MM.1S (cell line): Measurements from ENCODE around the gene ZC3H7B.
A peak's percentile ranks its signal among the peaks of the same experiment; 100 is the strongest.

ENCODE experiments used
- DNase-seq: peaks from one replicate; pipeline ENCODE4 v3.0.0-alpha.2; 2015
- H2AFZ ChIP-seq: fragments of 300-600 bp; sonication (generic); 2 replicates; pipeline ENCODE4 v1.6.0; 2016; ENCODE audit warnings: antibody characterized with exemption, low read length
- H3F3A ChIP-seq: fragments of 300-600 bp; sonication (generic); 2 replicates; pipeline ENCODE4 v1.6.1; 2016; ENCODE audit warnings: mild to moderate bottlenecking, antibody characterized with exemption, low read length, moderate library complexity, mixed read lengths; ENCODE audit not compliant: insufficient read depth
- H3K27ac ChIP-seq: fragments of 300-600 bp; sonication (generic); 2 replicates; pipeline ENCODE4 v1.5.1; 2016; ENCODE audit warnings: mild to moderate bottlenecking, low read length
- H3K27me3 ChIP-seq: fragments of 300-600 bp; sonication (generic); replicated peaks from 2 replicates; pipeline ENCODE4 v1.6.0; 2016; ENCODE audit warnings: low read length; ENCODE audit not compliant: insufficient read depth
- H3K36me3 ChIP-seq: fragments of 300-600 bp; sonication (generic); replicated peaks from 2 replicates; pipeline ENCODE4 v1.6.1; 2016; ENCODE audit warnings: mild to moderate bottlenecking, low read length, mixed read lengths; ENCODE audit not compliant: insufficient read depth
- H3K4me1 ChIP-seq: fragments of 300-600 bp; sonication (generic); 2 replicates; pipeline ENCODE4 v1.6.1; 2016; ENCODE audit warnings: low read length, mixed read lengths
- H3K4me2 ChIP-seq: fragments of 300-600 bp; sonication (generic); 2 replicates; pipeline ENCODE4 v1.6.0; 2016; ENCODE audit warnings: low read depth, low read length
- H3K4me3 ChIP-seq: fragments of 300-600 bp; sonication (generic); 2 replicates; pipeline ENCODE4 v1.5.1; 2016; ENCODE audit warnings: low read length, mixed read lengths
- H3K79me2 ChIP-seq: fragments of 300-600 bp; sonication (generic); 2 replicates; pipeline ENCODE4 v1.6.1; 2016; ENCODE audit warnings: mixed run types, low read length, mixed read lengths
- H3K9ac ChIP-seq: fragments of 300-600 bp; sonication (generic); 2 replicates; pipeline ENCODE4 v1.6.1; 2016; ENCODE audit warnings: low read length, mixed read lengths
- H3K9me2 ChIP-seq: fragments of 300-600 bp; sonication (generic); replicated peaks from 2 replicates; pipeline ENCODE4 v1.6.1; 2016; ENCODE audit warnings: mild to moderate bottlenecking, low read length, mixed read lengths; ENCODE audit not compliant: insufficient read depth
- H3K9me3 ChIP-seq: fragments of 300-600 bp; sonication (generic); replicated peaks from 2 replicates; pipeline ENCODE4 v1.6.1; 2016; ENCODE audit warnings: mild to moderate bottlenecking, low read length, mixed read lengths; ENCODE audit not compliant: insufficient read depth
- H4K20me1 ChIP-seq: fragments of 300-600 bp; sonication (generic); 2 replicates; pipeline ENCODE4 v1.6.1; 2016; ENCODE audit warnings: mild to moderate bottlenecking, low read length, moderate library complexity, mixed read lengths; ENCODE audit not compliant: insufficient read depth
- CTCF ChIP-seq: fragments of 300-600 bp; sonication (generic); IDR thresholded peaks from 2 replicates; pipeline ENCODE4 v1.5.1; 2016; ENCODE audit warnings: antibody characterized with exemption, low read length, mixed read lengths
- EZH2 ChIP-seq: fragments of 300-600 bp; sonication (generic); optimal IDR thresholded peaks from 2 replicates; pipeline ENCODE3; 2017; ENCODE audit warnings: low read depth, mild to moderate bottlenecking, antibody characterized with exemption, low read length, mixed read lengths
- EZH2phosphoT487 ChIP-seq: fragments of 300-600 bp; sonication (generic); IDR thresholded peaks from 2 replicates; pipeline ENCODE4 v1.6.1; 2018; ENCODE audit warnings: antibody characterized with exemption, low read length

ZC3H7B gene

GRCh38 chr22:41284465-41284864 lies 16.9 kb upstream of the ZC3H7B start:
- H3K79me2 ChIP-seq, result peaks cover 57% of the 10 kb centered on the region
- no peaks in the 10 kb centered on the region for H3K36me3 ChIP-seq

GRCh38 chr22:41285441-41285819 lies 15.9 kb upstream of the ZC3H7B start:
- DNase-seq, result peak; percentile 67
- Histone ChIP-seq H4K20me1 (no peaks in the 10 kb centered on the region), H3K9me3 (no peaks in the 10 kb centered on the region), H3K27ac (peak overlapping the region; percentile 80), H3K4me3 (peak overlapping the region; percentile 99), H3K79me2 (peaks cover 53% of the 10 kb centered on the region), H2AFZ (peak overlapping the region; percentile 94), H3K9ac (peak overlapping the region; percentile 91), H3K27me3 (no peaks in the 10 kb centered on the region), H3K9me2 (no peaks in the 10 kb centered on the region), H3K4me2 (peak overlapping the region; percentile 68), H3K36me3 (no peaks in the 10 kb centered on the region), H3F3A (peaks cover 20% of the 10 kb centered on the region), H3K4me1 (peaks cover 8% of the 10 kb centered on the region)
- TF ChIP-seq CTCF (no peak), EZH2 (no peak), EZH2phosphoT487 (no peak)

More at GRCh38 chr22:41284465-41284864, 16.9 kb upstream of the ZC3H7B start:
- peak overlapping the region; percentile 68; the same call in 1 of the 2 replicates for H3K4me2 ChIP-seq
- no peaks in the 10 kb centered on the region for H3K27me3 ChIP-seq
- H3K27ac ChIP-seq, result no peak overlapping the region
- TF ChIP-seq EZH2 (no peak), CTCF (no peak), EZH2phosphoT487 (no peak)
- H3K9me3 ChIP-seq, result no peaks in the 10 kb centered on the region
- peaks cover 8% of the 10 kb centered on the region for H3K4me1 ChIP-seq
- H3K4me3 ChIP-seq, result no peak overlapping the region
- peaks cover 20% of the 10 kb centered on the region for H3F3A ChIP-seq
- no peaks in the 10 kb centered on the region for H3K9me2 ChIP-seq
- no peak overlapping the region for H3K9ac ChIP-seq
- DNase-seq, result no peak
- no peaks in the 10 kb centered on the region for H4K20me1 ChIP-seq
- no peak overlapping the region for H2AFZ ChIP-seq

GRCh38 chr22:41285820-41286638 lies 15.3 kb upstream of the ZC3H7B start, which contains the start of gene RANGAP1:
TSS of gene RANGAP1 (minus strand) at chr22:41286187. CDS start at chr22:41281044, 5,143 bp downstream.
- Histone ChIP-seq H3K4me2 (peak within 1 kb of the TSS; percentile 68), H3K27ac (peak within 1 kb of the TSS; percentile 80), H3K9me3 (no peaks in the 10 kb centered on the region), H3K4me1 (peaks cover 8% of the 10 kb centered on the region), H4K20me1 (no peaks in the 10 kb centered on the region), H3K79me2 (peaks cover 47% of the 10 kb centered on the region), H3K9me2 (no peaks in the 10 kb centered on the region), H2AFZ (peak within 1 kb of the TSS; percentile 97), H3K4me3 (peak within 1 kb of the TSS; percentile 99), H3K27me3 (no peaks in the 10 kb centered on the region), H3F3A (peaks cover 20% of the 10 kb centered on the region), H3K36me3 (no peaks in the 10 kb centered on the region), H3K9ac (peak within 1 kb of the TSS; percentile 91)
- DNase-seq, result peak; percentile 99
- no peak for TF ChIP-seq EZH2

GRCh38 chr22:41286639-41287091 lies 14.7 kb upstream of the ZC3H7B start:
- no peaks in the 10 kb centered on the region for H3K36me3 ChIP-seq
- no peaks in the 10 kb centered on the region for H3K9me3 ChIP-seq
- DNase-seq, result no peak
- peak overlapping the region; percentile 11; the same call in 1 of the 2 replicates for H3K9ac ChIP-seq
- H3F3A ChIP-seq, result peaks cover 20% of the 10 kb centered on the region
- peaks cover 40% of the 10 kb centered on the region for H3K79me2 ChIP-seq
- TF ChIP-seq CTCF (no peak), EZH2 (no peak), EZH2phosphoT487 (no peak)
- H3K9me2 ChIP-seq, result no peaks in the 10 kb centered on the region
- no peaks in the 10 kb centered on the region for H4K20me1 ChIP-seq
- H2AFZ ChIP-seq, result peak overlapping the region; percentile 97
- H3K27ac ChIP-seq, result peak overlapping the region; percentile 28; the same call in 1 of the 2 replicates
- peak overlapping the region; percentile 64 for H3K4me3 ChIP-seq
- peak overlapping the region; percentile 60 for H3K4me2 ChIP-seq
- H3K4me1 ChIP-seq, result peaks cover 8% of the 10 kb centered on the region
- no peaks in the 10 kb centered on the region for H3K27me3 ChIP-seq
